Limb (tissue), 2 donors: ENCODE measurements around the gene YPEL5.
"Not testable (repeated sequence)": the region's sequence is repeated elsewhere in the genome, so short reads cannot be mapped to it uniquely, and the experiment has no call there.

Experiments
- DNase-seq, 2 donors: peaks; one replicate each; pipeline ENCODE4 v3.0.0-alpha.2; 2016; ENCODE audit errors: extremely low spot score in 2 of 2

YPEL5 gene

DNA sequence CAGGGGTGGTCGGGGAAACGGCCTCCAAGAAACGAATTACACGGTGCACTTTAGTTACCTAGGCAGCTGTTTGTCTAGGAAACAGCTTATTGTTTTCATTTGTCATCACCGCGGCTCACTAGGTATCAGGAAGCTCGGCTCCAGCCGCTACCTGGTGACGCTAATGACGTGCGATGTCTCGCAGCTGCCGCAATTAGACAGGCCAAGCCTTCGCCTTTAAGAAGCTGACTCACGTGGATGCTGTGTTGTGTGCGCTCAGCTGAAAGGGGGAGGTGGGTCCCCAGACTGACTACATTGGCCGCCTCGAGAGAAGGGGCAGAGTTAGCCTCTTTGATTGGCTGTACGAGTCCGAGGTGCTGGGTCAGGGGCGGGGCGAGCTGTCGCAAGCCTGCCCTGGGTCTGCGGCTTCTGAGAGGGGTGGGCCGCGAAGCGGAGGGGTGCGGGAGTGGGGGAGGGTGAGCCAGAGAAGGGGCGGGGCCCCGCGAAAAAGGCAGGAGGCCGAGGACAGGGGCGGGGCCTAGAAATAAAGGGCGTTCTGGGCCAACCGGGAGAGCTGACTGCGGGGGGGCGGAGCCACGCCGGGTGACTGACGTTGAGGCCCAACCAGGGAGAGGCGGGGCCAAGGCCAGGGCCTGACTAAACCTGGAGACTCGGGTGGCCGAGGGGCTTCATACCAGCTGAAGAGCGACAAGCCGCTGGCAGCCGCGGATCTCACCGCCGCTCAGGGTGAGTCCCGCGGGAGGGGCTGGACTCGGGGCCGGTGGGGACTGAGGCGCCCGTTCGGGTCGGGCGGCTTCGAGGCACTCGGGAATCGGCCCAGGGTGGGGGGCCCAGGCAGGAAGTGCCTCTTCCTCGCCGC lies at the start of gene YPEL5:
Gene YPEL5 (plus strand): TSS at position 671 of the 859 bp plus-strand sequence. CDS start 9,645 bp downstream, outside the sequence.
- DNase-seq, result peak; percentile 99 to 100

GRCh38 chr2:30098266-30099005 lies 48.4 kb upstream of the YPEL5 start:
- no peak for DNase-seq

DNA sequence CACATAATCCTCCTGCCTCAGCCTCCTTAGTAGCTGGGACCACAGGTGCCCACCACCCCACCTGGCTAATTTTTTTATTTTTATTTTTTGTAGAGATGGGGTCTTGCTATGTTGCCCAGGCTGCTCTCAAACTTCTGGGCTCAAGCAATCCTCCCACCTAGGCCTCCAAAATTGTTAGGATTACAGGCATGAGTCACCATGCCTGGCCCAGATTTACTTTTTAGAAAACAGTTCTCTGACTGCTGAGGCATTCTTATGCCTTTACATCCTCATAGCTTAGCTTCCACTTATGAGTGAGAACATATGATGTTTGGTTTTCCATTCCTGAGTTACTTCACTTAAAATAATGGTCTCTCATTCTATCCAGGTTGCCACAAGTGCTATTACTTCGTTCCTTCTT lies 47.4 kb upstream of the YPEL5 start:
- DNase-seq, result not testable (repeated sequence)

DNA sequence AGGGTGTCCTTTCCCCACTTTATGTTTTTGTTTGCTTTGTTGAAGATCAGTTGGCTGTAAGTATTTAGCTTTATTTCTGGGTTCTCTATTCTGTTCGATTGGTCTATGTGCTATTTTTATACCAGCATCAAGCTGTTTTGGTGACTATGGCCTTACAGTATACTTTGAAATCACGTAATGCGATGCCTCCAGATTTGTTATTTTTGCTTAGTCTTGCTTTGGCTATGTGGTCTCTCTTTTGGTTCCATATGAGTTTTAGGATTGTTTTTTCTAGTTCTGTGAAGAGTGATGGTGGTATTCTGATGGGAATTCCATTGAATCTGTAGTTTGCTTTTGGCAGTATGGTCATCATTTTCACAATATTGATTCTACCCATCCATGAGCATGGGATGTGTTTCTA lies 46.1 kb upstream of the YPEL5 start:
- not testable (repeated sequence) for DNase-seq

DNA sequence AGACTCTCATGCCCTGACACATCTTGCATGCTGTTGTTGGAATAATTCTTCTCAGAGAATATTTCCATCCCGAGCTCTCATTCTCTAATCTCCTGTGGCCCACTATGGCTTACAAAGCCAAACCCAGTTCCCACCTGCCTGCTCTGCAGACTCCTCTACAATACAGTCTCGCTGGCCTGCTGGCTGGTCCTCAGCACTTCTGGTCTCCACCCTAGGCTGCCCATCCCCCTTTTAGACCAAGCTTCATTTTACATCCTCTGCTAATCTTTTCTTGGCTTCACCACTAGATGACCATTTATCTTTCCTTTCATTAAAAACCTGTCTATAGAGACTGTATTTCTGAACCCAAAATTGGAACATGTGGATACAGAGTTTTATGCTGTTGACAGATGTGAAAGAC lies 42.5 kb upstream of the YPEL5 start:
- DNase-seq, result peak in 1 of 2 donors; percentile 7

GRCh38 chr2:30105556-30105955 lies 41.3 kb upstream of the YPEL5 start:
- DNase-seq, result no peak

- DNase-seq, result no peak
Measured at GRCh38 chr2:30106543-30106942, 40.3 kb upstream of the YPEL5 start.

DNA sequence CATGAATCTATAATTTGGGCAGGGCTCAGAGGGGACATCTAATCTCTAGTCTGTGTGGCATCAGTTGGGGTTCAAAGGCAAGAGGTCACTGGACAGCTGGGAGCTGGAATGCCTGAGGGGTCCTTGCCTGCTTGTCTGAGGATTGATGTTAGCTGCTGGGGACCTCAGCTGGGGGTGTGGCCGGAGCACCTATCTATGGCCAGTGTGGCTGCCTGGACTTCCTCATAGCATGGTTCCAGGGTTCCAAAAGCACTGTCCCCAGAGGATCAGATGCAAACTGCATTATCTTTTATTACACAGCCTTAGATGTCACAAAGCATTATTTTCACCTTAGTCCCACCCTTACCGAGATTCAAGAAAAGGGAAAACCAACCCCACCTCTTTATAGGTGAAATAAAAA lies 38.6 kb upstream of the YPEL5 start:
- no peak for DNase-seq

DNA sequence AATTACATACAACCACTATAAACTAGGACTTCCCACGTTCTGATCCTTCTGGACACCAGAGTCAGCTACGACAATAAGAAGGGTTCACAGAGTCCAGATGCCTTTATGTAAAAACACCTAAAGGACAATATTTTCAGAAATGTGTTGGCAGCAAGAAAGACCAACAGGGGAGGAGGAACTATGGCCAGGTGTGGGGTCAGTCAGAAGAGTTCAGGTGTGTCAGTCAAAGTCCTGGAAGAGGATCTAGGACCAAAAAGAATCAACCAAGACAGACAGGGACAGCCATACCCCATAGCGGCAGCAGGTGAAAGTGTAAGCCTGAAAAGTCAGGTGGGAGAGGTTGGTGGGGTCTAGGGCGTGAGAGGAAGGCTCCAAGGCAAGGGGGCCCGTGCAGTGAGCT lies 38.0 kb upstream of the YPEL5 start:
- no peak for DNase-seq

DNA sequence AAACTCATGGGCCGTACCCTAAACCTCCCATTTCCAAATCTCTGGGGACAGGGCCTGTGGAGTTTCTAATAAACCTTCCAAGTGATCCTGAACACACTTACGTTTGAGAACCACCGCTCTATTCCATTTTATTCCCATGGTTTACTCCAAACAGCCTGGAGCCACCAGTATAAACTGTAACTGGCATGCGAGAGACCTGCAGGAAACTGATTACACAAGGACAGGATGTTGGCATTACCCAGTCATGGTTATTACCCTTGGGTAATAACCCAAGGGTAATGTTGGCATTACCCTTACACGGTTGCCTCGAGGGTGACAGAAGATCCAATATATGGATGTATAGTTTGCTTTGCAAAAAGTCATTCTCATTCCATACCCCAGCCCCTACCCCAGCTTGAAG lies 37.0 kb upstream of the YPEL5 start:
- no peak for DNase-seq

- DNase-seq, result no peak
Measured at GRCh38 chr2:30110773-30111172, 36.0 kb upstream of the YPEL5 start.

GRCh38 chr2:30111186-30111585 lies 35.6 kb upstream of the YPEL5 start:
- not testable (repeated sequence) for DNase-seq

DNA sequence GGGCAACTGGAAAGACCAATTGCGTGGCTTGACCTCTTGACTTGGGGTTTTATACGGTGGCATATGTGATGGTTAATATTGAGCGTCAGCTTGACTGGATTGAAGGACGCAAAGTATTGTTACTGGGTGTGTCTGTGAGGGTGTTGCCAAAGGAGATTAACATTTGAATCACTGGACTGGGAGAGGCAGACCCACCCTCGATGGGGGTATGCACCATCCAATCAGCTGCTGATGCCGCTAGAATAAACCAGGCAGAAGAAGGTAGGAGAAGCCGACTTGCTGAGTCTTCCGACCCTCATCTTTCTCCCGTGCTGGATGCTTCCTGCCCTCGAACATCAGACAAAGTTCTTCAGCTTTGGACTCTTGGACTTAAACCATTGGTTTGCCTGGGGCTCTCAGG lies 34.2 kb upstream of the YPEL5 start:
- DNase-seq, result no peak

- DNase-seq, result no peak
Measured at GRCh38 chr2:30113617-30114293, 33.1 kb upstream of the YPEL5 start.

GRCh38 chr2:30115141-30115980 lies 31.4 kb upstream of the YPEL5 start:
- DNase-seq, result peak; percentile 44 to 82

- DNase-seq, result no peak
Measured at GRCh38 chr2:30115981-30116285, 30.9 kb upstream of the YPEL5 start.

DNA sequence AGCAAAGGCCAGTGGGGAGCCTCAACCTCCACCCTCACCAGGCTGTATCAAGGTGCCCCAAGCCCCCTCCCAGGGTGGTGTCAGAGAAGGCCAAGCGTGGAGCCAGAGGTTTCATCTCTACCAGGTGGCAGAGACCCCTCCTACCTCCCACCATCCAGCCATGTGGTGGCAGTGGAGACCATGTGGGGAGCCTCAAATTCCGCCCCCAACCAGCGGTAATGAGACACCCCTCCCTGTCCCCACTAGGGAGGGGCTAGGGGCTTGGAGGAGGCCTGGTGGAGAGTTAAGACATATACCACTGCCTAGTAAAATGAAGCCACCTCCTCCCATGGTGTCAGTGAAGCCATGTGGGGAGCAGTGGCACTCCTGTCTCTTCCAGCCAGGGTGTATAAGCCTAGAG lies 24.4 kb upstream of the YPEL5 start:
- DNase-seq, result no peak

DNA sequence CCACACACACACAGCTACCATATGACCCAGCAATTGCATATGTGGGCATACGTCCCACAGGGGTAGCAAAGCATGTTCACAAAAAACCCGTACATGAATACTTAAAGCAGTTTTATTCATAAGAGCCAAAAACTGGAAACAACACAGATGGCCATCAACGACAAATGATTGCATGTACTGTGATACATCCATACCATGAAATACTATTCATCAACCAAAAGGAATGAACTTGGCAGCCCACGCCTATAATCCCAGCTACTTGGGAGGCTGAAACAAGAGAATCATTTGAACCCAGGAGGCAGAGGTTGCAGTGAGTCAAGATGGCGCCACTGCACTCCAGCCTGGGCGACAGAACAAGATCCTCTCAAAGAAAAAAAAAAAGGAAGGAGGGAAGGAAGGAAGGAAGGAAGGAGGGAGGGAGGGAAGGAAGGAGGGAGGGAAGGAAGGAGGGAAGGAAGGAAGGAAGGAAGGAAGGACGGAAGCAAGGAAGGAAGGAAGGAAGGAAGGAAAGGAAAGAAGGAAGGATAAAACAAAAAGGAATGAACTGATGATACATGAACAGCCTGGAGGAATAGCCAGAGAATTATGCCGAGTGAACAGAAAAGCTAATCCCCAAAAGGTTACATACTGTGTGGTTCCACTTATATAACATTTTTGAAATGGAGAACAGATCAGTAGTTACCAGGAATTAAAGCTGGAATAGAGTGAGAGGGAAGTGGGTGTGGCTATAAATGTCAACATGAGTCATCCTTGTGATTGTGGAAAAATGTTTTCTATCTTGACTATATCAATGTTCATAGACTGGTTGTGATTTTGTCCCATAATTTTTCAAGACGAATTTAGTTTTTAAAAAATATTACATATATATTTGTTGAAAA lies 19.6 kb upstream of the YPEL5 start:
- DNase-seq, result no peak

GRCh38 chr2:30134582-30134981 lies 12.2 kb upstream of the YPEL5 start:
- DNase-seq, result no peak

DNA sequence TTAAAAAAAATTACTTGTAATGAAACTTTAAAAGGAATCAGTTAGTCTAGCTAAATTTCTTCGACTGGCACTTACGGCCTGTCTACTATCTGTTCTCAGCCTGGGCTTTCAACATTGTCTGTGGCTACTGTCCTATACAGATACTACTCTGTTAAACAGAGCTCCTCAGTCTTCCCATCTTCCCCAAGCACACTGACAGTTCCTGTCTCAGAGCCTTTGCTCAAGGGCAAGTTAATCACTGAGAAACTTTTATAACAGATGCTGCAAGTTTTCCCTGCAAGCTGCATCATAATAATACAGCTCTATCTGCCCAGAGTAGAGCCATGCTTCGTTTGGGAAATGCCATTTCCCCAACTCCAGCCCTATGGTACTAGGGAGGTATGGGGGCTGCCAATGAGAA lies 11.3 kb upstream of the YPEL5 start:
- no peak for DNase-seq
